ENCODE results near the gene PAX6. TPM values are rescaled to one million over a fixed set of nuclear protein-coding genes. Genes with fewer than 3 reads are reported as not detected.
"Not testable (repeated sequence)": the region's sequence is repeated elsewhere in the genome, so short reads cannot be mapped to it uniquely, and the experiment has no call there.

Gene PAX6
- total RNA-seq, 1 experiment from 2014 or later: 2.3 TPM

GRCh38 chr11:31767685-31768084 is 43.4 kb downstream of the PAX6 start:
- DNase-seq (ENCODE audit: low spot score): no peak

- no peak for DNase-seq (ENCODE audit: low spot score)
Observed at GRCh38 chr11:31767066-31767465, 44.1 kb downstream of the PAX6 start.

GRCh38 chr11:31764766-31765165 is 46.4 kb downstream of the PAX6 start:
- no peak for DNase-seq (ENCODE audit: low spot score)

- no peak for DNase-seq (ENCODE audit: low spot score)
Observed at GRCh38 chr11:31764261-31764660, 46.9 kb downstream of the PAX6 start.

- no peak for DNase-seq (ENCODE audit: low spot score)
Observed at GRCh38 chr11:31763296-31763695, 47.8 kb downstream of the PAX6 start.

GRCh38 chr11:31761636-31762035 is 49.5 kb downstream of the PAX6 start:
- DNase-seq (ENCODE audit: low spot score): no peak

- no peak for DNase-seq (ENCODE audit: low spot score)
Observed at GRCh38 chr11:31757260-31757835, 53.8 kb downstream of the PAX6 start.

GRCh38 chr11:31747581-31747980 is 63.5 kb downstream of the PAX6 start:
- DNase-seq (ENCODE audit: low spot score): no peak

- not testable (repeated sequence) for DNase-seq (ENCODE audit: low spot score)
Observed at GRCh38 chr11:31740731-31741368, 70.3 kb downstream of the PAX6 start.

GRCh38 chr11:31740131-31740530 is 71.0 kb downstream of the PAX6 start:
- no peak for DNase-seq (ENCODE audit: low spot score)
